MG63 (cell line): Measurements from ENCODE around the gene ISCA2. TPM values are rescaled to one million over a fixed set of nuclear protein-coding genes. Genes with fewer than 3 reads are reported as not detected.

Experiments
- DNase-seq: peaks from one replicate; pipeline ENCODE4 v3.0.0-alpha.2; 2020
- H3K27me3 ChIP-seq: fragments of 250-450 bp; sonication (Bioruptor Pico); 2 replicates; pipeline ENCODE4 v1.5.1; 2020; ENCODE audit warnings: mild to moderate bottlenecking, moderate library complexity
- H3K36me3 ChIP-seq: fragments of 250-450 bp; sonication (Bioruptor Pico); 2 replicates; pipeline ENCODE4 v1.5.1; 2020; ENCODE audit warnings: mild to moderate bottlenecking, moderate library complexity
- H3K4me3 ChIP-seq: fragments of 250-450 bp; sonication (Bioruptor Pico); 2 replicates; pipeline ENCODE4 v1.5.1; 2020; ENCODE audit warnings: mild to moderate bottlenecking, moderate library complexity
- H3K9me3 ChIP-seq: fragments of 250-450 bp; sonication (Bioruptor Pico); 2 replicates; pipeline ENCODE4 v1.5.1; 2020; ENCODE audit warnings: mild to moderate bottlenecking, moderate library complexity
- total RNA-seq: library from RNA; depleted of rRNA; stranded (reverse); fragments of >200 nt; shearing (Covaris generic); gene quantifications from 2 replicates; pipeline ENCODE4 v1.2.3, GENCODE V29; 2014; ENCODE audit warnings: low replicate concordance

The ISCA2 gene
- total RNA-seq, 1 experiment from 2014 or later, result 12.7 TPM

DNA sequence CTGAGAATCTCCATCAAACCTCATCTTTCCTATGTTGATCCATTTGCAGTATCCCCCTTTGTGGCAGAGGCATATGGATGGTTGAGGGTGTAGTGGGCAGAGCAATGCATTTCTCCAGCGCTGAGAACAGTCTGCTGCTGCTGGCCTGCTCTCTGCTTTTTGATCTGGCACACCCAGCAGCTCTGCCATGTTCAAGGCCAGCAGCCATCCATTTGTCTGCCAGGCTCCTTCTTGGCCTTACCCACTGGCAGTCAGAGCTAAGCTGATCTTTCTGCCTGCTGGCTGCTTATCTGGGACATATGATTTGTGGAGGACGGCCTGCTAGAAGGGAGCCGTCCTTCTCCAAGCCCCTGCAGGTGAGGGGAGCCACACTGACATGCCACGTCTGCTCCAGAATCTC is 17.5 kb upstream of the ISCA2 start:
- no peaks in the 10 kb centered on the region for H3K9me3 ChIP-seq
- no peak overlapping the region for H3K4me3 ChIP-seq
- H3K27me3 ChIP-seq, result no peaks in the 10 kb centered on the region
- DNase-seq, result no peak
- H3K36me3 ChIP-seq, result no peaks in the 10 kb centered on the region

DNA sequence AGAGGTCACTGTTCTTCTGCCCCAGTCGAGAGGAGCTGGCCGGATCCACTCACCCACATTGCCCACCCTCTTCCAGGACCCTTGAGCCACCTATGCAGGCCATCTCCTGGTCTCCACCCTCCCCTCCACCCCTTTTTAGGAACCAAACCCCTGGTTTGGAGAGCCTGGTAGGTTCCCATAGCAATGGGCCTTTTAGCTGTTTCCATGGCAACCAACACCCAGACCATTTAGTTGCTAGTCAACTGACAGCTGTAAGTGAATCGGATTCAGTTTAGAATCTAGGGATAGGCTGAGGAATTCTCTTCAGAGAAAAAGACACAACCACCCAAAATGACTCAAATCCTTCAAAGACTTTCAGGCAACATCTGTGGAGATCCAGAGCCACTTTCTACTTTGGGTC is 17.0 kb upstream of the ISCA2 start:
- Histone ChIP-seq H3K4me3 (no peak overlapping the region), H3K9me3 (no peaks in the 10 kb centered on the region), H3K36me3 (no peaks in the 10 kb centered on the region), H3K27me3 (no peaks in the 10 kb centered on the region)
- no peak for DNase-seq

DNA sequence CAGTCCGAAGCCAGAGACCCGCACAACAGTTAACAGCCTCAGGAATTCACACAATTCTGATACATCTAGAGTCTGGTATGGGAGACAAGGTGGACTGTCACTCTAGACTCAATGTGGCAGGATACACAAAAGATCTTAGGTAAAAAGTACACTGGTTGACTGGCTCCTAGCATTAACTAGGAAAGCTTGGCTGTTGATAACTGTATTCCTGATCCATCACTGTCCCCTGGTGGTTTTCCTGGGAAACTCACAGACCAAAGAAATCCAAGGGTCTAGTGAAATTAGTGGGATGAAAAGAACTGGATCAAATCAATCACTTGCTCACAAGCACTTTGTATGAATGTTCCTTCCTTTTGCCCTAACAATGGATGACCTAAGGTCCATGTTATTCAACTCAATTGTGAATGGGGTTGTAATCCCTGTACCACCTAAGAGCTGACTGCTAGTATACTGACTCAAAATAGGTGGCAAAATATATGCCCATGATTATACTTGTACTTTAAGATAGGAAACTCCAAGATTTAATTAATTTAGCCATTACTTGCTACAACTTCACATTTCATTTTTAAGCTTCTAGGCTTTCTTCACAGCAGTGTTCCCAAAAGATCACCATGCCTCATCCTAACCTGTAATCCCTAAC is 14.4 kb upstream of the ISCA2 start:
- DNase-seq, result no peak
- no peaks in the 10 kb centered on the region for H3K36me3 ChIP-seq
- no peaks in the 10 kb centered on the region for H3K9me3 ChIP-seq
- H3K27me3 ChIP-seq, result no peaks in the 10 kb centered on the region
- H3K4me3 ChIP-seq, result no peak overlapping the region

DNA sequence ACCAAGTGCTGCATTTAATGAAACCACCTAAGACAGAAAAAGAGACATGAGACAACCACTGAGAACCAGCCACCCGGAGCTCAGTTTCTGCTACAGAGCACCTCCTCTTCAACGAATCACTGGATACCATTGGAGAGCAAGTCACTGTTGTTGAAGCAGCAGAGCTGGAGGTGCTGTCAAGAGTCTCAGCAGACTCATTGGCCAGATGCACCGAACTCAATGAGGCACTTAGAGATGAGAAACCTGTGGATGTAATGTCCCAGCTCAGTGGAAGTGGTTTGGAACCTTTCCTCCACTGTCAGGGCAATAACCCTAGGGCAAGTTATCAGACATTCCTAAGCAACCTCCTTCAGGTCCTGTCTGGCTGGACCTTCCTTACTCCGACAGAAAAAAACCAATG is 13.5 kb upstream of the ISCA2 start:
- Histone ChIP-seq H3K36me3 (no peaks in the 10 kb centered on the region), H3K9me3 (no peaks in the 10 kb centered on the region), H3K27me3 (no peaks in the 10 kb centered on the region), H3K4me3 (no peak overlapping the region)
- DNase-seq, result no peak

DNA sequence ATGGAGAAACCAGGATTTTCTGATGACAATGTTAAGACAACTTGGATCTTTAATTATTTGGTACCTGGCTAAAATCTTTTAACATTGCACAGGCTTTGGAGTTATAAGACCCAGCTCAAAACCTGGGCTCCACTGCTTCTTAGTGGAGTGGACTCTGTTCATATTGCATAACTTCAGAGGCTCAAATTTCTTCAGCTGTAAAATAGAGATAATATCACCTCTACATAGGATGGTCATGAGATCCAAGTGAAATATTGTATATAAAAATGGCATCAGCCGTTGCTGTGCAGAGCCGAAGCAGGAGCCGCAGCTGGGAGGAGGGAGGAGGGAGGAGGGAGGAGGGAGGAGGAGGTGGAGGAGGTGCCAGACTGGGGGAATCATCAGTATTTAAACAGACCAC is 11.0 kb upstream of the ISCA2 start:
- Histone ChIP-seq H3K9me3 (no peaks in the 10 kb centered on the region), H3K4me3 (no peak overlapping the region), H3K27me3 (no peaks in the 10 kb centered on the region), H3K36me3 (no peaks in the 10 kb centered on the region)
- DNase-seq, result no peak

DNA sequence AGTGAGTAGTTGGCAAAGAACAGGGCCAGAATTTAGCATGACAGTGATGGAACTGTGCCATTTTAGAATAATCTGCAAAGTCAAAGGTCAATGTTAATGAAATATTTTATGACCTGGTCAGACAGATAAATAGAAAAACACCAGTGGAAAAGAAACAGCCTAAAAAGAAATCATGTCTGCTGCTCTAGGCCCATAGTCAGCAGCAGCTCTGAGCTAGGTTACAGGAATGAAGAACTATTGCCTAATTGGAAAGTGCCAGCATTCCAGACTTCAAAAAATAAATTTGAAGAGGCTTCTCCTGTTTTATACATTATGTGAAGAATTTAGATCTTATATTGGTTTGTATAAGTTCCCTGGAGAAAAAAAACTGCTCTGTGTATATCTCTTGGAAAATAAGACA is 10.2 kb upstream of the ISCA2 start:
- Histone ChIP-seq H3K27me3 (no peaks in the 10 kb centered on the region), H3K9me3 (no peaks in the 10 kb centered on the region), H3K4me3 (no peak overlapping the region), H3K36me3 (no peaks in the 10 kb centered on the region)
- DNase-seq, result no peak

DNA sequence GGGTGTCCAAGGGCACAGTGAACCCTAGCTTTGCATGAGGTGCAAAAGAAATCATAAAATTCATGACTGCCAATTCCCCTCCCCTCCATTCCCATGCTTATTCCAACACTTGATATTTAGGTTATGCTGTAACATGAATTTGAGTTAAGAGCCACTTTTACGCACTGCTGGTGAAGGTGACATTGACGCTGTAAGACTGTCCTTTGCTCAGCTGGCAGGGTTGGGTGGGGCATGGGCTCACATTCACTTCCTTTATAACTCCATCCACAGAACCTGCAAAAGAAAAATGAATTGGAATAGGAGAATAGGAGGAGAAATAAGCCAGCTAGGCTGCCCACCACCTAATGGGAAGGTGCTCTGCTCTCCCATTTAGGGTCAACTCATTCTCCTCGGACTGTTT is 7.4 kb upstream of the ISCA2 start:
- no peak for DNase-seq
- no peaks in the 10 kb centered on the region for H3K9me3 ChIP-seq
- H3K4me3 ChIP-seq, result no peak overlapping the region
- H3K36me3 ChIP-seq, result no peaks in the 10 kb centered on the region
- no peaks in the 10 kb centered on the region for H3K27me3 ChIP-seq

DNA sequence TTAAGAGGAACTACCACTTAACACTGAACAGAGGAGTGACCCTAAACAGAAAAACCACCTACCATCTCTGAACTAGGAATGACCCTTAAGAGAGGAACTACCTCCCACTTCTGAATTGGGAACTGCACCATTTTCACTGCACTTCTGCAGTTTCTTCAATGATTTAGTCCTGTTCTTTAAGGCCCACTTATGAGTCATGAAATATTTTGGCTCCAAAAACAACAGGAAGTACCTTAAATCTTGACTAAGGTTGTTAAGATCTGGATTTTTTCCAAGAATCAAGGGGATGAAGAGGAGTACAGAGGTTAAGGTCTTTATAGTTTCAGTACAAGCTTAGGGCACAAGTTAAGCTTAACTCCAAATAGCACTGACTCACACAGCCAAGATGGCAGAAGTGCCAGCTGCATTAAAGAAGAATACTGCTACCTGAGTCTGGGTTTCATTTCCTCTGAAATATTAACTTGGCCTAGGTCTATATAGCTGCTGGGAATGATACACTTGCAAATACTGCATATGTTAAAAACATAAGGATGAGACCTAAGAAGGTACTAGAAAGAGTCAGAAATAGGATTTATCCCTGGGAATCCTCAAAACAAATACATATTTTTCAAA is 4.7 kb upstream of the ISCA2 start:
- Histone ChIP-seq H3K27me3 (no peaks in the 10 kb centered on the region), H3K9me3 (no peaks in the 10 kb centered on the region), H3K4me3 (no peak overlapping the region), H3K36me3 (no peaks in the 10 kb centered on the region)
- no peak for DNase-seq

DNA sequence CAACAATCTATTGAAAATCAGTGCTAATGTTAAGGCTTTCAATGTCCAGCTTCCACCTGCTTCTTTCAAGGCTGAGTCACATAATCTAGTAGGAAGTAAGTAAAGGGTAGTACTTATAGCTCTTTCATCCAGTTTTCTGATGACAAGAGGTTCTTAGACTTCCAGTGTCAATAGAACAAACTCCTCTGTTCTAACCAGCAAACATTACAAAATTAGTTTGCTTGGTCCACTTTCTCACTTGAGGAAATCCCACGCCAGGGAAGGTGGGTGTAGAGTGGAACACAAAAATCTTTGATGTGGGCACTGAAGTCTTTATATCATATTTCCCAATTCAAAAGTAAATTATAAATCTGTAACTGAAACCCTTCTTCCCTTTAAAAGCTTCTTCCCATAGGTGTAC is 3.1 kb upstream of the ISCA2 start:
- no peak for DNase-seq
- Histone ChIP-seq H3K27me3 (no peaks in the 10 kb centered on the region), H3K4me3 (no peak overlapping the region), H3K36me3 (no peaks in the 10 kb centered on the region), H3K9me3 (no peaks in the 10 kb centered on the region)

DNA sequence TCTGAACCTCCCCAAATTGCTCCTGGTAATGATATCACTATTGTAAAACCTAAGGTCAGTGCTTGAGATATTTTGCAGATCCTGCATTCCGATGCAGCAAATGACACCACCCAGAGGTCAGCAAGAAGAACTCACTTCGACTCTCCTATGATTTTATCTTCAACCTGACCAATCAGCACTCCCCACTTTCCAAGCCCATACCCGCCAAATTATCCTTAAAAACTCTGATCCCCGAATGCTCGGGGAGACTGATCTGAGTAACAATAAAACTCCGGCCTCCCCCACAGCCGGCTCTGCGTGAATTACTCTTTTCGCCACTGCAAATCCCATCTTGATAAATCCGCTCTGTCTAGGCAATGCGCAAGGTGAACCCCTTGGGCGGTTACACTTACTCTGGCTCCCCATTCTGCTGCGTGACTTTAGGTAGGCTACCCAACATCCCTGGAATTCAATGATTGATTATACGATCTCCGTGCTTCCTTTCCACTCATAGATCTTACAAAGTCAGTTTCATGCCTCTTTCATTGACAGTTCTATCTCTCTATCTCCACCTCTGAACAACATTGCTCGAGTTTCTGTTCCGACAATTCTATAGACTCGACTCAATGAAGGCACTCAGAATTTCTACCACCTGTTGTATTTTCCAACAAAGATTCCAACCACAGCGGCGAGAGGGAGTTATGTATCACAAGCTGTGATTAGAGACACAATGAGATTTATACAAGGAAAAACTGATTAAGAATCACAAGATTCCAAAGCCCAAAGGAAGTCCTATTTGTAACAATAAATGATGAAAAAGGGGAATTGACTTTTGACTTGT is 1.4 kb upstream of the ISCA2 start:
- H3K9me3 ChIP-seq, result no peaks in the 10 kb centered on the region
- peak overlapping the region; percentile 87 for H3K4me3 ChIP-seq
- H3K36me3 ChIP-seq, result no peaks in the 10 kb centered on the region
- DNase-seq, result no peak
- H3K27me3 ChIP-seq, result no peaks in the 10 kb centered on the region

DNA sequence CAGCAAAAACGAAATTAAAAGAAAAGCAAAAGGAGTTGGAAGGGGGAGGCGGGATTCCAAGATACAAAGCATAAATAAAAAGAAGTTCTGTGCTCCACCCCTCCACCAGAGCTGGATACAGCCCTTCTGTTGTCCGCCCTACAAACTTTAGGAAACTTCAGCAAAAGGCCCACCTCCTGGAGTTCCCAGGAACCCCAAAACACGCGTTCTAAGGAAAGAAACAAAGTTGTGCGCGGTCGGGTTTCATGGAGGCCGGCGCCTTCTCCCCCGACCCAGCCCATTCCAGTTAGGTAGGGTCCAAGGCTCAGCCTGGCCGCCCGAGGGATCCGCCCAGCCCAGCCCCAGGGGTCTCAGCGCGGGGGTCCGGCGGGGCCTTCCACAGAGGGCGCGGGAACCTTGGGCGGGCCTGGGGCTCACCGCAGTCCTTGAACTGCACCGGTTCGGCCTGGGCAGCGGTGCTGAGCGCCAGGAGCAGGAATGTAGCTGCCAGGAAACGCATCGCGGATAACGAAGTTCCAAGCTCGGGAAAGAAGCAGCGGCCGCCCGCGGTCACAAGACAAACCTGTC is 706 bp upstream of the ISCA2 start, which contains the start of gene NPC2:
NPC2 (minus strand) TSS at position 530 of the 567 bp plus-strand sequence; CDS start at position 499, 31 bp downstream.
- H3K4me3 ChIP-seq, result peak within 1 kb of the TSS; percentile 87
- no peak for DNase-seq
- no peaks in the 10 kb centered on the region for H3K27me3 ChIP-seq
- no peaks in the 10 kb centered on the region for H3K9me3 ChIP-seq
- H3K36me3 ChIP-seq, result no peaks in the 10 kb centered on the region

DNA sequence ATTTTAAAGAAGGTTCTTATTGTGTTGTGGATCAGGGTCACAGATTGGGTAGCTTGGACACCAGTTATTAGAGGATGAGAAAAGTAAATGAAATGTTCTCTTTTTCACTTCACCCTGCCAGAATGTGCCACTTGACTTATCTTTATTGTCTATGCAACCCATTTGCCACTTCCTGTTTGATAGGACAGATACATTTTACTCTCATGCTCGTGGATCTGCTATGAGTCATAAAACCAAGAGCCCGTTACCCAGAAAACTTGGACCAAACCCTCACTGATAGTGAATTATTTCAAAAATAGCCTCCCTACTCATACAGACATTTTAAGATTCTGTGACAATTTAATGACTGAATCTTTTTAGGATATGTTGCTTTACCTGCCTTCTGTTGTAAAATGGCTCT is 1.8 kb downstream of the ISCA2 start:
- DNase-seq, result no peak

DNA sequence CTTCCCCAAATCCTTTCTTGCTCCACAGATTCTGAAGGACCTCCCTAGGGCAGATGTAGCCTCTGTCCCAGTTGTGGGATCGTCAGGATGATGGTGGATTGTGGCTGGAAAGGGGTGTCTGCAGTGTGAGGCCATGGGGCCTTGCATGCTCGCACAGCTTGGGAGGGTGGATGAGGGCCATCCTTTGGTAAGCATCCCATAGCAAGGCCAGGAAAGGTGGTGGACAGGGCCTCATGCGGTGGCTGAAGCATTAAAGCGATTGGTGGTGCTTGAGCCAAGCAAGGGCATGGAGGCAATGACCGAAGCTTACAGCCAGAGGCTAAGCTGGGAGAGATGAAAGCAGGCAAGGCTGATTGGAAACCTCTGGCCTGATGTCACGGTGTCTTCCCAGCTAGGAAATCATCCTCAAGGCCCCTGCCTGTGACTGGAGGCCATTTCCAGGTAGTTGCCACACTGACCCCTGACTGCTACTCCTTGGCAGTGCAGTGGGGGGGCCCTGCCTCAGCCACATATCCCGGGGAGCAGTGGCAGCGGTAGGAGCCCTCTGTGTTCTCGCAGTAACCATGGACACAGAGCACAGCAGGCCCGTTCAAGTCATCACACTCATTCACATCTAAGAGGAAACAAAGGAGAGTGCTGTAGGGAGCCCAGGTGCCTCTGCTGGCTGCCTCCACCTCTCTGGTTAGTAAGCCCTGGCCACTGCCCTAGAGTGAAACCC is 7.0 kb downstream of the ISCA2 start:
- Histone ChIP-seq H3K9me3 (no peaks in the 10 kb centered on the region), H3K36me3 (no peaks in the 10 kb centered on the region), H3K4me3 (no peak overlapping the region), H3K27me3 (no peaks in the 10 kb centered on the region)
- DNase-seq, result no peak

More for the DNA sequence above, 1.8 kb downstream of the ISCA2 start:
- H3K27me3 ChIP-seq, result no peaks in the 10 kb centered on the region
- no peaks in the 10 kb centered on the region for H3K36me3 ChIP-seq
- H3K9me3 ChIP-seq, result no peaks in the 10 kb centered on the region
- no peak overlapping the region for H3K4me3 ChIP-seq

DNA sequence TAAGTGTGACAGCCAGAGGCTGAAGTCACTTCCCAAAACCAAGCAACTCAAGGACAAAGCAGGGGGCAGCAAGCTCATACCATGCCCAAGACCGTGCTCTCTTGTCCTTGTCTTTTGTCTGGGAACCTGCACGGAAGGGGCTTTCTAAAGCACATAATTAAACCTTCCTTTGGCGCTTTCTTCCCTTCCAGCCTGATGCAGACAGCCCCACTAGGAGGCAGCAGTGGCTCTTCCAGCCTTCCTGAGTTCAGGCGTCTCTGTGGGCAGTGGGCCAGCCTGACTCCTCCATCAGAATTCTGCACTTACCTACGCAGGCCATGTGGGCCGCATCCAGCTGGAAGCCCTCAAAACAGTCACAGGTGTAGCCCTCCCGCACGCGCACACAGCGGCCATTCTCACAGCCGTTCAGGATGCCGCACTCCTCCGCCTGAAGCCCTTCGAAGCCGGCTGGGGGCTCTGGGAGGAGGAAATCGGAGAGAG is 7.6 kb downstream of the ISCA2 start:
- H3K4me3 ChIP-seq, result no peak overlapping the region
- no peaks in the 10 kb centered on the region for H3K9me3 ChIP-seq
- peak; percentile 53 for DNase-seq
- no peaks in the 10 kb centered on the region for H3K27me3 ChIP-seq
- no peaks in the 10 kb centered on the region for H3K36me3 ChIP-seq

DNA sequence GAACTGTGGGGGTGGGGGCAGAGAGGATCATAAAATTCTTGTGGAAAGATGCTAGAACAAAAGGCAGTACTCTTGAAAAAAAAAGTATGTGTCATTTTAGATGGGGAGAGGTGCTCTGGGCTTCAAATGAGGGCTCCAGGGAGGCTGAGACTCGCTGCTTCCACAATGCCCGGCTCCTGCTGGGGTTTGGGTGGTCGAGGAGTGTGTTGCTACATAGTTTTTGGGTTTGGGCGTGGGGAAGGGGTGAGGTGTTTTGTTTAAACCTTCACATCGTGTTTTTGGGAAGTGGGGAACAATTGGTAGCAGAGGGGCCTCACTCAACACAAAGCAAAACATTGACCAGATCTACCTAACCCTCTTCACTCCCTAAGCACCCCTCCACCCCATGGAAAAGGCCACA is 8.1 kb downstream of the ISCA2 start:
- no peak for DNase-seq
- H3K9me3 ChIP-seq, result no peaks in the 10 kb centered on the region
- H3K36me3 ChIP-seq, result no peaks in the 10 kb centered on the region
- no peaks in the 10 kb centered on the region for H3K27me3 ChIP-seq
- H3K4me3 ChIP-seq, result no peak overlapping the region

DNA sequence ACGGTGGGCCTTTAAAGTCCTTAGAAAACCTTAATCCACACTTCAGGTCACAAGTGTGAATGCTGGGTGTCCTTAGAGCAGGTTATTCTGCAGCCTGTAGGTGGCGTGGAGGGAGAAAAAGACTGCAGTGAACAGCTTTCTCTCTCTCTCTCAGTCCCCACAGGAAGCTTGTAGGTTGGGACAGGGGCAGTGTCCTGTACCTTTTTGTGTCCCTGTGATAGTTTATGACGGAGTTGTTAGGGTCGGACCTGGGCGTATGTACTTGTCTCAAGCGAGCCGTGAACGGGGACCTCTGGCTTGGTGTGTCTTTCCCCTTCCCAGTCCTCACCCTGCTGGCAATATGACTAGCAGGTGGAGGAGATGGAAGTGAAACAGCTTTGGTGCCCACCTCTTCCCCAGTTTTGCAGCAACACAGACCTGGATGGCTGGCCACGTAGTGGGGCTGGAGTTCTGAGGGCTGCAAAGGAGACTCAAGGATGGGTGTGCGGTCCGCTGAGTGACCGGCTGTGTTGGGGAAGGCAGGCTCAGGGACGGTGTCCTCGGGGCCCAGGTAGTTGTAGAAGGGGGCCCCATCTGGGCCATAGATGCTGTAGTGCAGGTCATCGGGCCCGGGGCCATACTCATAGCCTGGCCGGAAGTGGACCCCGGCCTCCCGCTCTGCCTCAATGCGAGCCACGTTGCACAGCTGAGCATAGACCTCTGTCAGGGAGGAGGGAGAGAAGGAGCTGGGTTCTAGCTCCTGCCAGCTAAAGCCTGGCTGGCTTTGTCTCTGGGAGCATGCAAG is 8.9 kb downstream of the ISCA2 start:
- H3K36me3 ChIP-seq, result no peaks in the 10 kb centered on the region
- no peak overlapping the region for H3K4me3 ChIP-seq
- no peak for DNase-seq
- no peaks in the 10 kb centered on the region for H3K27me3 ChIP-seq
- H3K9me3 ChIP-seq, result no peaks in the 10 kb centered on the region
